GM12873 (cell line): Measurements from ENCODE around the gene RNF41.

Experiments used
- CTCF ChIP-seq: IDR thresholded peaks from 2 replicates; pipeline ENCODE4 v1.5.1; 2012; ENCODE audit warnings: low read depth, mild to moderate bottlenecking, moderate library complexity, low read length, control low read depth; ENCODE audit not compliant: insufficient read depth; ENCODE audit errors: missing control alignments

Gene RNF41

GRCh38 chr12:56241424-56242303, 19.9 kb upstream of the RNF41 start:
- TF ChIP-seq CTCF = no peak

- no peak for TF ChIP-seq CTCF
These were observed 15.8 kb upstream of the RNF41 start for GRCh38 chr12:56237552-56237951.

- TF ChIP-seq CTCF = no peak
These were observed 15.3 kb upstream of the RNF41 start for GRCh38 chr12:56236985-56237384.

- TF ChIP-seq CTCF = no peak
These were observed 14.4 kb upstream of the RNF41 start for GRCh38 chr12:56236091-56236490.

- TF ChIP-seq CTCF = no peak
These were observed 13.2 kb upstream of the RNF41 start for GRCh38 chr12:56234746-56235436.

- TF ChIP-seq CTCF = no peak
These were observed 9.5 kb upstream of the RNF41 start for GRCh38 chr12:56231184-56231582.

- no peak for TF ChIP-seq CTCF
These were observed 8.9 kb upstream of the RNF41 start for GRCh38 chr12:56230432-56231183.
